ENCODE results near the gene MYH10.

DNA sequence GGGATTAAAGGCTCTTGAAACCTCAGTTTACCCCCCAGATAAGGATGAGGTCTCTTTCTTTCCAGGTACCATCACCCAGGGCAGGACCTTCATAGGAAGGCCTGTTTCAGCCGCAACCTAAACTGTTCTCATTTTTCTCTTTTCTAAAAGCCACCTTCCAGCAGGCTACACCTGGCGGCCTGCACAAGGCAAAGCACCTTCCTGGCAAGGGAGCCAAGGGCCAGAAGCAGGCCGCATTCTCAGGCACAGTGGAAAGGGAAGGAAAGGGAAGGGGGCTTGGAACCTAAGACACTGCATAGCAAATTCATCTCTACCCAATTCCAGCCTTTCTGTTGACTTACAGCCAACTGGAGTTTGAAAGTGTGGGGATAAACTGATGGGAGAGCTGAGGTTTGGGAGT is 203.7 kb downstream of the MYH10 start:
- TF ChIP-seq EZH2 (IDR thresholded peaks at IDR 0.05) (no peak), POLR2AphosphoS5 (IDR thresholded peaks at IDR 0.05; ENCODE audit: borderline replicate concordance, low read depth, low read length) (no peak)
